Myocyte (in vitro differentiated cells): Measurements from ENCODE around the gene GPR180. TPM values are rescaled to one million over a fixed set of nuclear protein-coding genes. Genes with fewer than 3 reads are reported as not detected.
A peak's percentile ranks its signal among the peaks of the same experiment; 100 is the strongest.

ENCODE experiments used
- DNase-seq: peaks from one replicate; pipeline ENCODE4 v3.0.0-alpha.2; 2012; ENCODE audit warnings: low read depth
- total RNA-seq: library from RNA; depleted of rRNA; stranded (reverse); fragments of >200 nt; gene quantifications from 2 replicates; pipeline ENCODE4 v1.2.3, GENCODE V29; 2014

Gene GPR180
- total RNA-seq, 1 donor from 2014 or later, result 15.9 TPM

GRCh38 chr13:94641409-94641941, 39.8 kb downstream of the GPR180 start:
- peak; percentile 44 for DNase-seq

- DNase-seq, result no peak
Observed at GRCh38 chr13:94646904-94647303, 45.2 kb downstream of the GPR180 start.

GRCh38 chr13:94656176-94656575, 54.5 kb downstream of the GPR180 start:
- DNase-seq, result no peak

- DNase-seq, result peak; percentile 42
Observed at GRCh38 chr13:94656766-94657165, 55.1 kb downstream of the GPR180 start.

- no peak for DNase-seq
Observed at GRCh38 chr13:94657167-94657566, 55.5 kb downstream of the GPR180 start.

GRCh38 chr13:94658926-94659597, 57.4 kb downstream of the GPR180 start:
- DNase-seq, result no peak

- no peak for DNase-seq
Observed at GRCh38 chr13:94659598-94659946, 57.9 kb downstream of the GPR180 start.

GRCh38 chr13:94660695-94661326, 59.2 kb downstream of the GPR180 start:
- no peak for DNase-seq

GRCh38 chr13:94661406-94661805, 59.7 kb downstream of the GPR180 start:
- no peak for DNase-seq

GRCh38 chr13:94662274-94662945, 60.8 kb downstream of the GPR180 start:
- DNase-seq, result no peak

- DNase-seq, result no peak
Observed at GRCh38 chr13:94664889-94665288, 63.2 kb downstream of the GPR180 start.

- no peak for DNase-seq
Observed at GRCh38 chr13:94666065-94666464, 64.4 kb downstream of the GPR180 start.

- no peak for DNase-seq
Observed at GRCh38 chr13:94667190-94667589, 65.5 kb downstream of the GPR180 start.

- no peak for DNase-seq
Observed at GRCh38 chr13:94672400-94672799, 70.7 kb downstream of the GPR180 start.

GRCh38 chr13:94673851-94674250, 72.2 kb downstream of the GPR180 start:
- DNase-seq, result peak; percentile 18

GRCh38 chr13:94674609-94675348, 73.1 kb downstream of the GPR180 start:
- peak; percentile 54 for DNase-seq

GRCh38 chr13:94677799-94678198, 76.1 kb downstream of the GPR180 start:
- no peak for DNase-seq

- no peak for DNase-seq
Observed at GRCh38 chr13:94678845-94679244, 77.2 kb downstream of the GPR180 start.

GRCh38 chr13:94679614-94680013, 78.0 kb downstream of the GPR180 start:
- no peak for DNase-seq

- DNase-seq, result no peak
Observed at GRCh38 chr13:94682229-94682628, 80.6 kb downstream of the GPR180 start.

GRCh38 chr13:94683409-94683808, 81.8 kb downstream of the GPR180 start:
- no peak for DNase-seq
